ENCODE results near the gene ZNF41.
"Not testable (repeated sequence)": the region's sequence is repeated elsewhere in the genome, so short reads cannot be mapped to it uniquely, and the experiment has no call there.

The ZNF41 gene

GRCh38 chrX:47492133-47492532, 9.1 kb upstream of the ZNF41 start:
- not testable (repeated sequence) for DNase-seq (ENCODE audit: low read depth in 1 of 2, low spot score in 1 of 2)

GRCh38 chrX:47489507-47490275, 6.7 kb upstream of the ZNF41 start:
- DNase-seq (ENCODE audit: low read depth in 1 of 2, low spot score in 1 of 2) = no peak

GRCh38 chrX:47484885-47485284, 1.9 kb upstream of the ZNF41 start:
- no peak for DNase-seq (ENCODE audit: low read depth in 1 of 2, low spot score in 1 of 2)

GRCh38 chrX:47483306-47484268, 565 bp upstream of the ZNF41 start:
- DNase-seq (ENCODE audit: low read depth in 1 of 2, low spot score in 1 of 2) = no peak

- no peak for DNase-seq (ENCODE audit: low read depth in 1 of 2, low spot score in 1 of 2)
Observed at GRCh38 chrX:47482065-47482511, 934 bp downstream of the ZNF41 start.

GRCh38 chrX:47481160-47481559, 1.9 kb downstream of the ZNF41 start:
- no peak for DNase-seq (ENCODE audit: low read depth in 1 of 2, low spot score in 1 of 2)

- no peak for DNase-seq (ENCODE audit: low read depth in 1 of 2, low spot score in 1 of 2)
Observed at GRCh38 chrX:47480576-47480975, 2.4 kb downstream of the ZNF41 start.

- no peak for DNase-seq (ENCODE audit: low read depth in 1 of 2, low spot score in 1 of 2)
Observed at GRCh38 chrX:47475476-47475875, 7.5 kb downstream of the ZNF41 start.

- DNase-seq (ENCODE audit: low read depth in 1 of 2, low spot score in 1 of 2) = no peak
Observed at GRCh38 chrX:47467106-47467505, 15.9 kb downstream of the ZNF41 start.

- no peak for DNase-seq (ENCODE audit: low read depth in 1 of 2, low spot score in 1 of 2)
Observed at GRCh38 chrX:47460561-47460960, 22.5 kb downstream of the ZNF41 start.

GRCh38 chrX:47458528-47458927, 24.5 kb downstream of the ZNF41 start:
- DNase-seq (ENCODE audit: low read depth in 1 of 2, low spot score in 1 of 2) = no peak

GRCh38 chrX:47456080-47456479, 26.9 kb downstream of the ZNF41 start:
- no peak for DNase-seq (ENCODE audit: low read depth in 1 of 2, low spot score in 1 of 2)

GRCh38 chrX:47452112-47452511, 30.9 kb downstream of the ZNF41 start:
- DNase-seq (ENCODE audit: low read depth in 1 of 2, low spot score in 1 of 2) = no peak

- DNase-seq (ENCODE audit: low read depth in 1 of 2, low spot score in 1 of 2) = no peak
Observed at GRCh38 chrX:47448165-47448806, 34.7 kb downstream of the ZNF41 start.

- no peak for DNase-seq (ENCODE audit: low read depth in 1 of 2, low spot score in 1 of 2)
Observed at GRCh38 chrX:47447607-47448006, 35.4 kb downstream of the ZNF41 start.

GRCh38 chrX:47446971-47447370, 36.1 kb downstream of the ZNF41 start:
- no peak for DNase-seq (ENCODE audit: low read depth in 1 of 2, low spot score in 1 of 2)

- no peak for DNase-seq (ENCODE audit: low read depth in 1 of 2, low spot score in 1 of 2)
Observed at GRCh38 chrX:47446431-47446830, 36.6 kb downstream of the ZNF41 start.

- DNase-seq (ENCODE audit: low read depth in 1 of 2, low spot score in 1 of 2) = no peak
Observed at GRCh38 chrX:47430925-47431324, 52.1 kb downstream of the ZNF41 start.

GRCh38 chrX:47422444-47422843, 60.6 kb downstream of the ZNF41 start:
- DNase-seq (ENCODE audit: low read depth in 1 of 2, low spot score in 1 of 2) = no peak

GRCh38 chrX:47420962-47421361, 62.1 kb downstream of the ZNF41 start:
- no peak for DNase-seq (ENCODE audit: low read depth in 1 of 2, low spot score in 1 of 2)

- DNase-seq (ENCODE audit: low read depth in 1 of 2, low spot score in 1 of 2) = no peak
Observed at GRCh38 chrX:47420265-47420664, 62.8 kb downstream of the ZNF41 start.

GRCh38 chrX:47413179-47413594, 69.8 kb downstream of the ZNF41 start:
- DNase-seq (ENCODE audit: low read depth in 1 of 2, low spot score in 1 of 2) = no peak
